HEK293 (cell line): ENCODE measurements around the gene CCDC24.

Experiments
- CTCF ChIA-PET: fragments of 350-600 bp; formaldehyde crosslinking; extraction: SDS; loops from one replicate; lab custom pipeline; 2021; ENCODE audit warnings: antibody characterized with exemption; lab: Yijun Ruan, JAX
- POLR2A ChIA-PET: fragments of 300-600 bp; formaldehyde crosslinking; extraction: SDS; loops from one replicate; lab custom pipeline; 2020; ENCODE audit warnings: antibody characterized with exemption, inconsistent platforms; lab: Yijun Ruan, JAX
- H3K27ac ChIP-seq: fragments of 200-500 bp; sonication (Bioruptor generic); 2 replicates; pipeline ENCODE4 v1.5.1; 2014; ENCODE audit warnings: low read depth, low read length, control low read depth, inconsistent platforms; ENCODE audit errors: extremely low read depth
- H3K36me3 ChIP-seq, 2 experiments: fragments of 200-500 bp in 1 of 2; sonication (Bioruptor generic) in 1 of 2; 1 replicate in 1 of 2; 2 replicates in 1 of 2; pipeline ENCODE4 v1.5.1; 2014 to 2017; ENCODE audit warnings: inconsistent platforms in 2 of 2, low read length in 2 of 2; ENCODE audit not compliant: control insufficient read depth in 2 of 2, insufficient read depth in 1 of 2
- H3K4me1 ChIP-seq: fragments of 200-500 bp; sonication (Bioruptor generic); 2 replicates; pipeline ENCODE4 v1.5.1; 2014; ENCODE audit warnings: mild to moderate bottlenecking, low read length, inconsistent platforms; ENCODE audit not compliant: control insufficient read depth, insufficient read depth
- H3K4me3 ChIP-seq: 2 replicates; pipeline ENCODE4 v1.5.1; 2011; ENCODE audit warnings: low read depth, mild to moderate bottlenecking, control low read depth, low read length, moderate library complexity
- H3K9me3 ChIP-seq: fragments of 200-500 bp; sonication (Bioruptor generic); 2 replicates; pipeline ENCODE4 v1.5.1; 2014; ENCODE audit warnings: low read depth, low read length, inconsistent platforms; ENCODE audit not compliant: control insufficient read depth, insufficient read depth
- ATF2 ChIP-seq: fragments of 450-650 bp; formaldehyde crosslinking; IDR thresholded peaks from 2 replicates; pipeline ENCODE4 v1.5.1; 2016; ENCODE audit warnings: missing biosample characterization, missing genetic modification characterization, low read depth
- ZBTB11 ChIP-seq: fragments of 450-650 bp; formaldehyde crosslinking; conservative IDR thresholded peaks from 2 replicates; pipeline ENCODE4 v1.5.1; 2016; ENCODE audit warnings: low read depth, missing biosample characterization, missing genetic modification characterization
- ZBTB20 ChIP-seq: fragments of 450-650 bp; formaldehyde crosslinking; IDR thresholded peaks from 2 replicates; pipeline ENCODE4 v1.5.1; 2016; ENCODE audit warnings: missing biosample characterization, missing genetic modification characterization
- ZBTB7A ChIP-seq: fragments of 450-650 bp; formaldehyde crosslinking; IDR thresholded peaks from 2 replicates; pipeline ENCODE4 v1.5.1; 2016; ENCODE audit warnings: low read depth, missing biosample characterization, missing genetic modification characterization
- ZNF157 ChIP-seq: fragments of 450-650 bp; formaldehyde crosslinking; IDR thresholded peaks from 2 replicates; pipeline ENCODE4 v1.5.1; 2016; ENCODE audit warnings: missing biosample characterization, missing genetic modification characterization
- ZNF324 ChIP-seq: fragments of 450-650 bp; formaldehyde crosslinking; IDR thresholded peaks from 2 replicates; pipeline ENCODE4 v1.5.1; 2016; ENCODE audit warnings: missing biosample characterization, missing genetic modification characterization
- ZNF473 ChIP-seq: fragments of 450-650 bp; formaldehyde crosslinking; IDR thresholded peaks from 2 replicates; pipeline ENCODE4 v1.5.1; 2017; ENCODE audit warnings: missing biosample characterization, missing genetic modification characterization
- ZNF513 ChIP-seq: fragments of 450-650 bp; IDR thresholded peaks from 2 replicates; pipeline ENCODE4 v1.5.1; 2018; ENCODE audit warnings: missing biosample characterization, missing genetic modification characterization
- ZNF555 ChIP-seq: fragments of 450-650 bp; formaldehyde crosslinking; conservative IDR thresholded peaks from 2 replicates; pipeline ENCODE4 v1.5.1; 2017; ENCODE audit warnings: missing biosample characterization, mild to moderate bottlenecking, missing genetic modification characterization, inconsistent platforms
- ZNF768 ChIP-seq: fragments of 450-650 bp; formaldehyde crosslinking; IDR thresholded peaks from 2 replicates; pipeline ENCODE4 v1.5.1; 2018; ENCODE audit warnings: missing biosample characterization, mild to moderate bottlenecking, missing genetic modification characterization
- ZXDB ChIP-seq: fragments of 450-650 bp; formaldehyde crosslinking; IDR thresholded peaks from 2 replicates; pipeline ENCODE4 v1.5.1; 2016; ENCODE audit warnings: missing biosample characterization, missing genetic modification characterization
- TF ChIP-seq, protein P1 (sequence below): fragments of 450-650 bp; formaldehyde crosslinking; IDR thresholded peaks from 2 replicates; pipeline ENCODE4 v1.5.1; 2016; ENCODE audit warnings: missing biosample characterization, missing genetic modification characterization

CCDC24 gene

DNA sequence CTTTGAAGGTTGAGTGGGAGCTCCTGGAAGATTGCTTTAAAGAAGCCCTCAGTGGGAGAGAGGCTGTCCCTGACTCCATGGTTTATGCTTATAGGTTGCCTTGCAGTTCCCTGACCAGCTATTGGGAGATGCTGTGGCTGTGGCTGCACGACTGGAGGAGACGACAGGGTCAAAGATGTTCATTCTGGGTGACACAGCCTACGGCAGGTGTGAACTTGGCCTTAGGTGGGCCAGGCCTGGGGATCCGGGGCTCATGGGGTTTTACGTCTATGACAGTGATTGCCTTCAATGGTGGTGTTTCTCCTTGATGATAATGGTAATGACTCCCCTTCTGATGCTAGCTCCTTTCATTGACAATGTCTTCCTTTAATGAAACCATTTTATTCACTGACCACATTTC, 20.9 kb upstream of the CCDC24 start:
- H3K36me3 ChIP-seq: peaks cover 0 to 53% of the 10 kb centered on the region in 2 experiments; a peak in 1 of 3 replicates
- no peak for TF ChIP-seq ATF2 (tag by site-specific recombination)
- no peak for TF ChIP-seq ZXDB (tag by site-specific recombination)
- TF ChIP-seq ZNF555 (tag by site-specific recombination): no peak
- TF ChIP-seq, protein P1, sequence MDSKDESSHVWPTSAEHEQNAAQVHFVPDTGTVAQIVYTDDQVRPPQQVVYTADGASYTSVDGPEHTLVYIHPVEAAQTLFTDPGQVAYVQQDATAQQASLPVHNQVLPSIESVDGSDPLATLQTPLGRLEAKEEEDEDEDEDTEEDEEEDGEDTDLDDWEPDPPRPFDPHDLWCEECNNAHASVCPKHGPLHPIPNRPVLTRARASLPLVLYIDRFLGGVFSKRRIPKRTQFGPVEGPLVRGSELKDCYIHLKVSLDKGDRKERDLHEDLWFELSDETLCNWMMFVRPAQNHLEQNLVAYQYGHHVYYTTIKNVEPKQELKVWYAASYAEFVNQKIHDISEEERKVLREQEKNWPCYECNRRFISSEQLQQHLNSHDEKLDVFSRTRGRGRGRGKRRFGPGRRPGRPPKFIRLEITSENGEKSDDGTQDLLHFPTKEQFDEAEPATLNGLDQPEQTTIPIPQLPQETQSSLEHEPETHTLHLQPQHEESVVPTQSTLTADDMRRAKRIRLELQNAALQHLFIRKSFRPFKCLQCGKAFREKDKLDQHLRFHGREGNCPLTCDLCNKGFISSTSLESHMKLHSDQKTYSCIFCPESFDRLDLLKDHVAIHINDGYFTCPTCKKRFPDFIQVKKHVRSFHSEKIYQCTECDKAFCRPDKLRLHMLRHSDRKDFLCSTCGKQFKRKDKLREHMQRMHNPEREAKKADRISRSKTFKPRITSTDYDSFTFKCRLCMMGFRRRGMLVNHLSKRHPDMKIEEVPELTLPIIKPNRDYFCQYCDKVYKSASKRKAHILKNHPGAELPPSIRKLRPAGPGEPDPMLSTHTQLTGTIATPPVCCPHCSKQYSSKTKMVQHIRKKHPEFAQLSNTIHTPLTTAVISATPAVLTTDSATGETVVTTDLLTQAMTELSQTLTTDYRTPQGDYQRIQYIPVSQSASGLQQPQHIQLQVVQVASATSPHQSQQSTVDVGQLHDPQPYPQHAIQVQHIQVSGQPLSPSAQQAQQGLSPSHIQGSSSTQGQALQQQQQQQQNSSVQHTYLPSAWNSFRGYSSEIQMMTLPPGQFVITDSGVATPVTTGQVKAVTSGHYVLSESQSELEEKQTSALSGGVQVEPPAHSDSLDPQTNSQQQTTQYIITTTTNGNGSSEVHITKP (tag by site-specific recombination): no peak
- TF ChIP-seq, all 188 proteins: peak for 0
- Histone ChIP-seq H3K27ac (no peak overlapping the region), H3K4me3 (peak overlapping the region; percentile 89), H3K9me3 (no peaks in the 10 kb centered on the region), H3K4me1 (no peaks in the 10 kb centered on the region)
- CTCF ChIA-PET: interaction anchor here (0.6 to 1.2 kb wide), 4 partner anchors 17 to 700 kb away, joined by 3 to 7 read pairs (median 3); no protein-coding TSS in a partner anchor
- POLR2A ChIA-PET: interaction anchor here (0.8 to 1.7 kb wide), 2 partner anchors 21 to 320 kb away, joined by 3 to 5 read pairs; partner anchors contain the start of gene KDM4A

GRCh38 chr1:43970911-43971310, 20.5 kb upstream of the CCDC24 start:
- Histone ChIP-seq H3K36me3 (peaks cover 0 to 52% of the 10 kb centered on the region in 2 experiments; a peak in 1 of 3 replicates), H3K27ac (no peak overlapping the region), H3K4me3 (no peak overlapping the region), H3K4me1 (no peaks in the 10 kb centered on the region), H3K9me3 (no peaks in the 10 kb centered on the region)
- CTCF ChIA-PET: interaction anchor here (0.6 to 1.2 kb wide), 4 partner anchors 18 to 700 kb away, joined by 3 to 7 read pairs (median 3); no protein-coding TSS in a partner anchor
- TF ChIP-seq ZNF157 (tag by site-specific recombination): no peak
- TF ChIP-seq ZNF324: no peak
- TF ChIP-seq ZNF513 (tag by site-specific recombination): no peak
- no peak for TF ChIP-seq ZNF768
- TF ChIP-seq ZBTB7A: no peak
- no peak for TF ChIP-seq ZBTB11
- no peak for TF ChIP-seq ZNF473 (tag by site-specific recombination)
- TF ChIP-seq ZBTB20 (tag by site-specific recombination): no peak
- POLR2A ChIA-PET: interaction anchor here (1.7 kb wide), 1 partner anchor 321 kb away, joined by 5 read pairs; the partner anchor contains the start of gene KDM4A
